ENCODE results near the gene UGT1A9. TPM values are rescaled to one million over a fixed set of nuclear protein-coding genes. Genes with fewer than 3 reads are reported as not detected.

UGT1A9 gene
- total RNA-seq, 1 experiment from 2014 or later = not detected

- H3K4me1 Mint-ChIP-seq = peaks cover 2 to 4% of the 10 kb centered on the region in 2 experiments; a peak in 3 of 4 replicates
- no peaks in the 10 kb centered on the region for H3K4me1 ChIP-seq (ENCODE audit: insufficient read depth, low read length)
These were observed 131.7 kb downstream of the UGT1A9 start for GRCh38 chr2:233803292-233803911.

More at GRCh38 chr2:233803292-233803911, 131.7 kb downstream of the UGT1A9 start:
- H2AFZ ChIP-seq (ENCODE audit: low read length) = no peak overlapping the region
- no peak overlapping the region for H3K56ac ChIP-seq (ENCODE audit: insufficient read length, low read depth, low read length)
- H2BK15ac ChIP-seq (ENCODE audit: low read depth, low read length) = no peak overlapping the region
- peaks cover 0 to 5% (median 4%) of the 10 kb centered on the region in 3 experiments; a peak in 2 of 7 replicates for H3K36me3 Mint-ChIP-seq (ENCODE audit: insufficient read depth in 1 of 3, low read depth in 3 of 3)
- TF ChIP-seq CTCF (conservative IDR thresholded peaks at IDR 0.05) = no peak
- no peak overlapping the region for H3K4me2 ChIP-seq (ENCODE audit: insufficient read depth, insufficient read length, low read length)
- H3K9me3 ChIP-seq (ENCODE audit: control insufficient read depth, low read depth, low read length) = no peaks in the 10 kb centered on the region
- H3K4ac ChIP-seq (ENCODE audit: low read depth, low read length) = no peak overlapping the region
- DNase-seq = no peak
- H3K27ac Mint-ChIP-seq = no peak overlapping the region
- H2BK12ac ChIP-seq (ENCODE audit: insufficient read length, low read depth, low read length) = no peak overlapping the region
- H4K20me1 ChIP-seq (ENCODE audit: control insufficient read depth, insufficient read depth, insufficient read length) = no peaks in the 10 kb centered on the region
- H3K79me2 ChIP-seq (ENCODE audit: insufficient read depth, low read length) = no peaks in the 10 kb centered on the region
- H2AK5ac ChIP-seq (ENCODE audit: insufficient read length, low read length) = no peak overlapping the region
- no peak overlapping the region for H2BK5ac ChIP-seq (ENCODE audit: insufficient read length, low read length)
- H3T11ph ChIP-seq (ENCODE audit: low read length) = no peak overlapping the region
- no peak overlapping the region for H2BK20ac ChIP-seq (ENCODE audit: low read depth, low read length, poor library complexity, severe bottlenecking)
- peaks cover 15% of the 10 kb centered on the region for H3K27me3 Mint-ChIP-seq (ENCODE audit: low read depth)
- H3K27me3 ChIP-seq (ENCODE audit: insufficient read depth, low read length) = no peaks in the 10 kb centered on the region
- no peak overlapping the region for H4K5ac ChIP-seq (ENCODE audit: insufficient read length, low read depth, low read length)
- no peaks in the 10 kb centered on the region for H3K23me2 ChIP-seq (ENCODE audit: insufficient read length, low read depth, low read length, poor library complexity, severe bottlenecking)
- H3K27ac ChIP-seq (ENCODE audit: insufficient read length, low read depth, low read length) = no peak overlapping the region
- no peaks in the 10 kb centered on the region for H3K79me1 ChIP-seq (ENCODE audit: insufficient read depth, low read depth, low read length, poor library complexity, severe bottlenecking)
- no peak overlapping the region for H3K4me3 Mint-ChIP-seq
- no peak overlapping the region for H4K8ac ChIP-seq (replicated peaks; ENCODE audit: insufficient read length, low read depth, low read length)
- WGBS (ENCODE audit: extremely low coverage, insufficient read length, low lambda C conversion rate) = no CpG with 5 or more reads among the region's 2 CpGs
- no peak overlapping the region for H4K91ac ChIP-seq (ENCODE audit: insufficient read length, low read depth, low read length)
- H3K18ac ChIP-seq (ENCODE audit: insufficient read length, low read depth, low read length) = no peak overlapping the region
- H3K23ac ChIP-seq (ENCODE audit: insufficient read length, low read depth, low read length) = no peak overlapping the region
- H3K9ac ChIP-seq (ENCODE audit: extremely low read depth, insufficient read length, low read length) = no peak overlapping the region
- H3K14ac ChIP-seq (ENCODE audit: insufficient read depth, low read length) = no peak overlapping the region; the same call in 1 of the 2 replicates
- no peak overlapping the region for H2BK120ac ChIP-seq (ENCODE audit: low read depth, low read length, poor library complexity, severe bottlenecking)
- H3K9me3 Mint-ChIP-seq = peaks cover 14 to 21% of the 10 kb centered on the region in 2 experiments

All from H9 (cell line).